GM21526 (cell line): Measurements from ENCODE around the gene ZFHX2.

Experiments used
- ATAC-seq: cut with Tn5 transposase; IDR thresholded peaks from one replicate; pipeline ENCODE4 v1.9.1; 2021; ENCODE audit warnings: moderate library complexity; ENCODE audit not compliant: unreplicated experiment, low FRiP score

The ZFHX2 gene

GRCh38 chr14:23561873-23562821 is 10.6 kb upstream of the ZFHX2 start:
- ATAC-seq = no peak

GRCh38 chr14:23561259-23561658 is 9.7 kb upstream of the ZFHX2 start:
- no peak for ATAC-seq

GRCh38 chr14:23559926-23560520 is 8.5 kb upstream of the ZFHX2 start:
- ATAC-seq = no peak

DNA sequence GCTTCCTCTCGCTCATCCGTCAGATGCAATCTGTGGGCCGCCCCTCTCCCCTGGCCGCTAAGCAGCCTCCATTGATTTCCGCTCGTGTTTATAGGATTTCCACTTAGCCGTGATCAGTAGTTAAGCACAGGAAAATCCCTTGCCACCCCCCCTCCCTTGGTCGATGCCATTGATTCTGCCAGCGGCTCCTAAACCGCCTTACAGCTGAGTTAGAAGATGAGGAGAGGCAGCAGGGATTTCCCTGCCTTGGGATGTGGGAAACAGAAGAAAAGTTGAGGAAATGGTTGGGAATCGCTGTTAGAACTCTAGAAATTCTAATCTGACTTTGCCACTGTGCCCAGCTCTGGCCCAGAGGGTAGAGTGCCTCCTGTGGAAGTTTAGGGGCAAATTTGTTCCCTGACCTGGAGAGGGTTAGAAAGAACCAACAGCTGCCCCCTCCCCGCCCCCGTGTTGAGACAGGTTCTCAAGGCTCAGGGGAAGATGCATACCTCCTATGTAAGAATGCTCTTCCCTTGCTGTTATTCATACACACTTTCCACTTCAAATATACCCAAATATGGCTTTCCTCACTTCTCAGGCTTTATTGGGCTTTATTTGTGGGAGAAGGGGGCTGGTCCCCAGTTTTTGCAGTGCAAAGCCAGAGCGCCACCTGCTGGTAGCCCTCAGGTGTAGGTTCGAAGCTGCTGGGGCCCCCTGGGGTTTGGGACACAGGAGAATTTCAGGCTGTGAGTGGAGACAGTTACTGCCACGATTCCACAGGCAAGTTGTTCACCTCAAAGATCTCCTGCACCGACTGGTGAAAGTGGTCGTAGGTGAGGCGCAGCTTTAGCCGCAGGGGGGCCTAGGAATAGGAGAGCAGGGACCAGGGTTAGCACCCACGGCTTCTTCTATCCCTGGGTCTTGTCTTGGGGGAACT is 7.7 kb upstream of the ZFHX2 start:
- ATAC-seq = no peak

- ATAC-seq = no peak
These were observed 6.9 kb upstream of the ZFHX2 start for GRCh38 chr14:23558346-23559009.

DNA sequence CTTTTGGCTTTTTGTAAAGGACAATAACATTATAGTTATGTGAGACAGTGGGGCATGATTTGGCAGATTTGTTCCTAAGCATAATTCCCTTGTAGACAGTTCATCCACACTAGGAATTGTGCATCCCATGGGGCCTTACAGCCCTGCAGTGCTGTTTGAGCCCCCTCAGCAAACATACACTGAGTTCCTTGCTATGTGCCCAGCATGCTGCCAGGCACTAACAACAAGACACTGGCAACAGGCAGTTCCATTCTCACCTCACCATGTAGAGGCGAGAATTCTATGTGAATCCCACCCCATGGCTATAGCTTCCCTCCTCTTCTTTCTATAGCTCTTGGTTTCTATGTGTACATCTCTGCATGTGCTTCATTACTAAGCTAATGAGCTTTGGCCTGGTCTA is 6.4 kb upstream of the ZFHX2 start:
- ATAC-seq = no peak

- ATAC-seq = no peak
These were observed 6.0 kb upstream of the ZFHX2 start for GRCh38 chr14:23557521-23557920.

DNA sequence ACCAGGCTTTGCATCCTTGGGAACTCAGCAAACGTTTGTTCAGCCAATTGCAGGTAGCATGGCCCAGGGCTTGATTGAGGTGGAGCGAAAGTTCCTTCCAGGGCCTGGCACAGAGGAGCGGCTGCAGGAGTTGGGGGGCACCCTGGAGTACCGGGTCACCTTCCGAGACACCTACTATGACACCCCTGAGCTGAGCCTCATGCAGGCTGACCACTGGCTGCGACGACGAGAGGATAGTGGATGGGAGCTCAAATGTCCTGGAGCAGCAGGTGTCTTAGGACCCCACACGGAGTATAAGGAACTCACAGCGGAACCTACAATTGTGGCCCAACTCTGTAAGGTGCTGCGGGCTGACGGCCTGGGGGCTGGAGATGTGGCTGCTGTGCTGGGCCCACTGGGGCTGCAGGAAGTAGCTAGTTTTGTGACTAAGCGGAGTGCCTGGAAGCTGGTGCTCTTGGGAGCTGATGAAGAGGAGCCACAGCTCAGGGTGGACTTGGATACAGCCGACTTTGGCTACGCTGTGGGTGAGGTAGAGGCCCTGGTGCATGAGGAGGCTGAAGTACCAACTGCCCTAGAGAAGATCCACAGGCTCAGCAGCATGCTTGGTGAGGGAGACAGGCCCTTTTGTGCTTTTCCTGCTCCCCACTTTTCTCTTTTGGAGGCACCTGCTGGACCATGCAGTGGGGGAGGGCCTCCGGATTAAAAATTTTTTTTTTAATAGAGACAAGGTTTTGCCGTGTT is 5.3 kb upstream of the ZFHX2 start:
- no peak for ATAC-seq

DNA sequence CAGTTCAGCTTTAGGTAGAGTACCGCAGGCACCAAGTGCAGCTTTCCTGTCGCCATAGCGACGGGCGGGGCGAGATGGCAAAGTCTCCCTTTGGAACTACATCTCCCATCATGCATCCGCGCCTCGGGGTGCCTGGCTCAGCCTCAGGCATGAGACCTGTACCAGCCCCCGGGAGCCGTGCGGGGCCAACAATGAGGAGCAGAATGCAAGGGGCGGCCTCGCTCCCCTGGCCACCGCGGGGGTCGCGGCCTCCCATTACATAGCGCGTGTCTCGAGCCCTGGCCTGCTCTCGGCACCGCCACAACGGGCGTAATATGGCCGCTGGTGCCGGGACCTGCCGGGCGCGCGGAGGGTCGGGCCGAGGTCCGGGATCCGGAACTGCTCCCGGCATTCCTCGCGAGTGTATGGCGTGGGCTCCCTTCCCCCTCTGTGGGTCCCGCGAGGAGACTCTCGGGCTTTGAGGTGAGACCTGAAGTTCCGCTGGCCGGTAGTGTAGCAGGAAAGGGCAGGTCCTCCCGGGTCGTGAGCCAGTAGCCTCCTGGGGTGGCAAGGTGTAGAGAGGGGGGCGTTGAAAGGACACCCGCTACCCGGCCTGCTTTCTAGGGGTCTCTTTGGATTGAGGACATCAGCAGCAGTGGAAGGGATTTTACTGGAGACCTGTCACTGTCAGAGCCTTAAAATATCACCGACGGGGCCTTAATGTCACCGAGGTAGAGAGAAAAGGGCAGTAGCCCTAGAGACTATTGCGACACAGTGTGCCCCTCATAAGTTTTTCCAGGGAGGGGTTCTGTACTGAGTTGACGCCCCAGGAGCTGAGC is 4.5 kb upstream of the ZFHX2 start, which contains the start of gene THTPA:
TSS of gene THTPA (plus strand) at position 390 of the 818 bp plus-strand sequence. CDS start 487 bp downstream, outside the sequence.
- peak; percentile 72 for ATAC-seq

DNA sequence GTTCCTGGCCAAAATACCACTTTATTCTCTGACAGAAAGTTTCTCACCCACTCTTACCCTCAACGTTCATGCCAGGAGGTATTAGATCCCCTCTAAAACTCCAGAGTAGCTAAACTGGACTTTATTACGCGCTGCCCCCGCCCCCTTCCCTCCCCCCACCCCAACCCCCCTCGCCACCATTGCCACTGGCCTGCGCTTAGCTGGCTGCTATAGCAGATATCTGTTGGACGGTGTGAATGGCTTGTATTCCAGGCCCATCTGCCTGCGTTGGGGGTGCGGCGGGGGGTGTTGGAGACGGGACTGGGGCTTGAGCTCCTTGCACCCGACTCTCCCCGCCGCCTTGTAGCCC is 3.9 kb upstream of the ZFHX2 start:
- no peak for ATAC-seq

GRCh38 chr14:23550812-23551265 is 726 bp downstream of the ZFHX2 start:
- no peak for ATAC-seq

DNA sequence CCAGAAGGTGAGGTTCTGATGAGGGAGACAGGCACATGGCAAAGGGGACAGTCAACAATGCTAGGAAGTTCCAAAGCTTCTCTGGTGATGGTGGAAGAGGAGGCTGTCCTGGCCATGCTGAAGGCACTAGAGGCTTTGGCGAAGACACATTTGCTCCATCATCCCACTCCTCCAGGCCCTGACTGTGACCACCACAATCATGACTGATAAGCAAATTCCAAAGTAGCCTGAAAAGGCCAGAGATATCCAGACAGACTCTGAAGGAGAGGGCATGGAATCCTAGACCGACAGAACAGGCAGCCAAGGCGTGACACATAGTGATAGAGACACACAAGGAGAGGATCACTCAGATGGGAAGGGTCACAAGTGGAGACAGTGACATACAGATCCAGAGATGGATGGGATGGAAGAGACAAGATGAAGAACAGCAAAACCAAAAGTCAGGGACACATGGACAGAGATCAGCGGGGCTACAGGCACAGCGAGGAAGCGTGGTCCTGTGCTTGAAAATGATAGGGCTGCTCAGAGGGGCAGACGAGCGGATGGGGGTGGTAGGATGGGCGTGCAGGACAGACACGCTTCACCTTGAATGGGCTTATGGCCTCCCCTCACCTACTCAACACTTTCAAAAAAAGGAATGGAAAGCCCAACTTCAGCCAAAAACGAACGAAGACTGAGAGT is 1.3 kb downstream of the ZFHX2 start:
- no peak for ATAC-seq

DNA sequence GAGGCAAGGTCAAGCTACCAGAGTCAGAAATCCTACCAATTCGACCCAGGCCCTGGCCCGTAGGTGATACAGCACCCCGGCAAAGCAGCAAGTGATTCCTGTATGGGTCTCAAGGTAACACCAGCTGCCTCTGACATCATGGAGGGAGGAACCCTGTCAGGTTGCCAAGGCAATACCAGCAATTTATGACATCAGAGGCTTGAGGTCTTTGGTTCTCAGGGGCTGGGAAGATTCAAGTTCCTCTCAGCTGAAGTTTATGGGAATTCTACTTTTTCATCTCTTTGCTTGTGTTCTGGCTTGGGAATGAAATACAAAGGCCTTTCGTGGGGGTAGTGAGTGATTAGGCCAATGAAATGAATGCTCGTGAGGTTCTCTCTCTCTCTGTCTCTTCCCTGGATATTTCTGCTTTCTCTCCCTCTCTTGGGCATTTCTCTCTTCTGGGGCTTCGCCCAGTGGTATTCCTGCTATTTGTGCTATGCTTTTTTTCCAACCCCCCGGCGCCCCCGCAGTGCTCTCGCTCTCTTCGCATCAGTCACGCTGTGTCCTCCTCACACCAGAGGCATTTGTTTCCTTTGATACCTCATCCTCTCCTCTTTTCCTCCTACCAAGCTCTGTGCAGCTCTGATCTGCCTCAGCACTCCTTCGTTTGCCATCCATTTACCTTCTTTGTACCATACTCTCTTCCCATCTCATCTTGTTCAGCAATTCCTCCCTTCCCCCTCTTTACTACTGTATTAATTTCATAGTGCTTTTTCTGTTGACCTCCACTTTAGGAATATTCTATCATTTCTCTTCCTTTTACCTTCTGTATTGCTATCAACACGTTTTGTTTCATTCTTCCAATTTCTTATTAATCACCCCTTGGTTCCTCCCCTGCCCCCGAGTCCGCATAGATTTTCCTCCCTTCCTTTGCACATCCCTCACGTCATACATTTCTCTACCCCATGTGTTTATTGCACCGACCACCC is 2.9 kb downstream of the ZFHX2 start:
- no peak for ATAC-seq

DNA sequence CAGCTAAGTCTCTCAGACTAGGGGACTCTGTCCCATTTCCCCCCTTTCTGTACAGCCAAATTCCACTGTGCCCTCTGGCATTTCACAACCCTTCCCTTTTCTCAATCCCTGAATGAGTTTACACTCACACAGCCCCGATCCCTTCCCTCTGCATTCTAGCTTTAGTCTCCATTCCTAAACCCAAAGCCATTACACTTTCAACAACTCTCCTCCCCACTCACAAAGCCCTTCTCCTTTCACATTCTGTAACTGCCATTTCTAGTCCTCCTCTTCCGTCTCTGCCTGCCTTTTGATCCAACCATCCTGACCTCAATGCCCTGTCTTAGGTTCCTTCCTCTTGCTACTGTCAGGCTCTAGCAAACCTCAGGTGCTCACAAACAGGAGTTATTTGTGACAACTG is 3.6 kb downstream of the ZFHX2 start:
- no peak for ATAC-seq

- ATAC-seq = no peak
These were observed 5.0 kb downstream of the ZFHX2 start for GRCh38 chr14:23546450-23547035.

GRCh38 chr14:23545740-23546365 is 5.7 kb downstream of the ZFHX2 start:
- ATAC-seq = no peak
